GM21423 (cell line): ENCODE results near the gene GBP7.
A peak's percentile ranks its signal among the peaks of the same experiment; 100 is the strongest.

ENCODE experiments used
- ATAC-seq: cut with Tn5 transposase; IDR thresholded peaks from one replicate; pipeline ENCODE4 v1.9.1; 2021; ENCODE audit warnings: mild to moderate bottlenecking, moderate library complexity; ENCODE audit not compliant: unreplicated experiment

The GBP7 gene

DNA sequence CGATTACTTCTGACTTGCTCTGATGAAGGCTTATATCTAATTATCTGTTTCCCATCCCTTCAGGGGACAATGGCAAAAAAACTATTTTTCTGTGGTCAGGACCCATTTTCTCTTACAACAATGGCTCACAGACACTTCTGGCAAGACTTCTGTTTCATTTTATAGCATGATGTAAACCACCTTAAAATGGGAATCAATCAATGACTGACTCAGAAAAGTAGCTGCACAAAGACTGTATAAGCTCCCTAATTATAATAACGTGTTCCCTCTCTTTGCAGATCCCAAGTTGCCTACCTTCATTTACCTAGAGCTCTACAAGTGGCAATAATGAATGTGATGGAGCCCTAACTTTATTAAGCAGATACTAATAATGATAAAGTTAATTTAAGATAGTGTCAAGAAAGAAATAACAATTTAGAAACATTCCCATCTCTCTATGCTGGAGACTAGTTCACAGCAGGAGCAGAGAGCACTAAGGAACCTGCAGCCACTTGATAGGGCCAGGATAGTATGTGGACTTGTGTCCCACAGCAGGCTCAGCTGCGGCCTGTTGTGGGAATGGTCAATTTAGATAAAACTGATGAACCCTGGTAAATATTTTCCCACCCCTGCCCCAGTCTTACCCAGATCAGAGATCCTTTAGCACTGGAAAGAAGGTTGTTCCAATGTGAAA lies 50.4 kb downstream of the GBP7 start:
- ATAC-seq: peak; percentile 23

DNA sequence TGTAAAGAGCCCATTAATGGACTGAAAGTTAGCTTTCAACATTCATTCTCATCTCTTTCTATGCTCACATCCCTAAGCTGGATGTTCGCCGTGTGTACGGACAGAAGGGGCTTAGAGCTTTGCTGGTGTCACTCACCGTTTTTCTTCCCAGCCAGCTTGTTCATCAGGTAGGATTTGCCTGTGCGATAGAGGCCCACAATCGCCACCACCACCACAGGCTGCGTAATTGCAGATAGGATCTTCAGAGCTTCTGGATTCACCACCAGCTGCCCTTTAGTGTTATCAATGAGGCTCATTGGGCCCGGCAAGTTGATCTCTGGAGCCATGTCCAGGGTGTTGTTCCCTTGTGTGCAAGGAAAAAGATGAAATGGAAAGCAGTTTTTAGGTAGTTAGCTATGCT lies 54.2 kb downstream of the GBP7 start:
- ATAC-seq: no peak

DNA sequence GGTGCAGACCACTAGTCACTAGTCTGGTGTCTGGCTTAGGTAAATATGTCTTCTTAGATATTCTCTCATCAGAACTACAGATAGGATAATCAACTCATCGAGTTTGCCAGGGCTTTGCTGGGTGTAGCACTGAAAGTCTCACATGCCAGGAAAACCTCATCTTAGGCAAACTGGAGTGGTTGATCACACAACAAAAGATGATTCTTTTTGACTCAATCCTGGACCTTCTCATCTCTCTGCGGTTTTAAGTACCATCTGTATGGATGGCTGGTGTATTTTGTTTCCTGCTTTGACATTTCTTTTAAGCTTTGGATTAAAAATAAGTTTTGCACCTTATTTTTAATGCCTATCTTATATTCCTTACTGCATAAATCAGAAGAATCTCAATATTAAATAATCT lies 61.1 kb downstream of the GBP7 start:
- no peak for ATAC-seq

DNA sequence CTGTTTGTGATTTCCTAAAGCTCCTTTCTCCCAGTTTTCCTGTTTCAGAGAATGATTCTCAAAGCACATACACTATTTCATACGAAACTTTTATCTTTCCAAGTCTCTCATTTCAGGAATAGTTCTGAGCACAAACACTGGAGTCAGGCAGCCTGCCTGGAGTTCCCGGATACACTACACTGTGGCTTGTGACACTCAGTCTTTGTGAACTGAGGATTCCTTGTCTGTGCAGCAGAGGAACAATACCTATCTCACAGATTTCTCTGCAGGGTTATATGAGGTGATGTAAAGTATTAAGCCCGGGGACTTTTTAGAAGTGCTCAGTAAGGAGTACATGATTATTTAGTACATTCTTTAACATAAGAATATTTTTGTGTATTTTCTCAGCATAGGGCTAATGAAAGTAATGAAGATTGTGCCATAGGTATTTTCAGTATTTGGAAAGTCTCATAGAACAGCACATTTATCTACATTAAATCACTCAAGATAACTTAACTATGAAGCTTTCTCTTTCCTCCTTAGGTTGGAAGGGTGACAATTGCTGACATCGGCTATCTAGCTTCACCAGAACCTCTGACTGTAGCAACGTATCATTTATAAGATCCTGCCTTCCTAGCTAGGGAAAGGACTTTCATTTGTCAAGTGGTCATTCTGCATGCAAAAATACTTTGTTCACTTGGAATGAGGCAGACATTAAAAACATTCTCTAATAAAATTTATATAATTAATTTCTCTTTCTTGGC lies 62.8 kb downstream of the GBP7 start:
- no peak for ATAC-seq

DNA sequence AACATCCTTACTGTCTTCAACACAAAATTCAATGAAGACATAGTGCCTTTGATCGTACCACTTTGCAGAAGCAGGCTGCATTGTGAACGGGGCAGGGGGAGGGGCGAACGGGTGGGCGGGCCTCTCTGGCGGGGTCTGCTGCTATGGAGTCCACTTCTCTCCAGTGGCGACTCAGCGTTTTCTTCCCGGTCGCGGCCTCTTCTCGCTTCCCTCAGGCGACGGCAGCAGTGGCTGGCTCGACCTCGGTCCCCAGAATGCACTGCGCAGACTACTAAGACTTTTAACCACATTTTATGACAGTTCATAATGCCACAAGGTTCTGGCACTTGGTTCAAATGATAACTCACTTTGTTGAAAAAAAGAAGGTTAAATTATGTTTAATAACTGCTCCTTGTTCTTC lies 71.1 kb downstream of the GBP7 start:
- ATAC-seq: no peak

DNA sequence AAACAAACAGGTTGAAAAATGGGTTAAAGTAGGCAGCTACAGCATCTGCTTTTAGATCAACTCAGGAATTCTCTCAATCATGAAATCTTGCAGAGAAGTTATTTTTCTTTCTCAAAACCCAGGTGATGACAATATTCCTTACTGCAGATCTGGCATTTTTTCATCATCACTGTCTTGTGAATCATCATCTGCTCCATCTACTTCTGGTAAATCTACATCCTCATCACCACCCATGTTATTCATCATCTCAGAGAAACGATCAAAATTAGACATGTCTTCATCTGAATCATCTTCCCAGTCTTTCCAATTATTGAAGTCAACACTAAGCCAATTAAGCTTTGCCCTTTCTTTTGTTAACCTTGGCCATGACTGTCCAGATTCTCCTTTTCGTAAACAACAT lies 71.7 kb downstream of the GBP7 start:
- ATAC-seq: no peak

DNA sequence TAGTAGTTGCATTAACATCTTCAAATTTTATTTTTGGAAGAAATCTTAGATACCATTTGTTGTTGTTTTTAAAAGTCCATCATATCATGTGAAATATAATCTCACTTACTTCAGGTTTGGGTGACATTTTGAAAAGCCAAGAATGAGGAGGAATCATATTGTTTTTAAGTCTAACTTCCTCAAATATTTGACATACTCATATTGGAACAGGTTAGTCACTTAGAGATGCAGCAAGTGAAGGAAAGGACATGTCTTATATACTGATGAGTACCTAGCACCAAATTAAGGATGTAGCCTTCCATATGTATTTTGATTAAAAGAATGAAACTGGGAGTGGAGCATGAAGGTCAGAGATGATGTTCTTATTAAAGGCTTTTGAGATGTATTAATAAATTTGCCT lies 73.8 kb downstream of the GBP7 start:
- no peak for ATAC-seq

DNA sequence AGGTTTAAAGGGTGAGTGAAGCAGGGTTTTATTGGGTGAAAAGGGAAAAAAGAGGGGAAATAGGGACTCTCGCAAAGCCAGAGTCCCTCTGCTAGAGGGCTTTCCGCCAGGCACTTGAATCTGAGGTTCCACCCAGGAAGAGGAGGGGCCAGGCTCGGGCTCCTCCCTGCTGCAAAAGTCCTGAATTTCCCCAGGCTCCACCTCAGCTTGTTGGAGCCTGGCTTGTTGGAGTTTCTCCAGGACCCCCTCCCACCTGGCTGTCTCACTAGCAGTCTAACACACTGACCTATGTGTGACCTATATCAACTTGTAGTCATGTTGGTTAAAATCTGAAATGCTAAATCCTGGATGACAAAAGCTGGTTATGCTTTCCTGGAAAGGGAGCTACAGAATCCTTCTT lies 75.4 kb downstream of the GBP7 start:
- ATAC-seq: no peak

DNA sequence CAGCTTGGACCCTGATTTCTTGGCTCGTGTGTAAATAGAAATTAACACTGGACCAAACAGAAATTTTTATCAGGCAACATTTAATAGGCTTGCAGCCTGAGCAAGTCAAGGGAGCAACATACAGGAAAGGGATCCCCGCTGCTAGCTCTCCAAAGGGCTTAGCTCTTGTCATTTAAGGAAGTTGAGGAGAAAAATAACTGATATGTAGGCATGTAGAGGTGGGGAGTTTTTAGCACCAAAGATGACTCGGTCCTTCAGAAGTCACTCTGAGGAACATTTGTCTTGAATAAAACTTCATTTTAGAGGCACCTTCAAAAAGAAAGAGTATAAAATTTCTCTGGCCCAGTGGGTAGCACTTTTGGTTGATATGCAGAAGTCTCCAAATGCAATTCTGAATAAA lies 76.9 kb downstream of the GBP7 start:
- ATAC-seq: no peak

DNA sequence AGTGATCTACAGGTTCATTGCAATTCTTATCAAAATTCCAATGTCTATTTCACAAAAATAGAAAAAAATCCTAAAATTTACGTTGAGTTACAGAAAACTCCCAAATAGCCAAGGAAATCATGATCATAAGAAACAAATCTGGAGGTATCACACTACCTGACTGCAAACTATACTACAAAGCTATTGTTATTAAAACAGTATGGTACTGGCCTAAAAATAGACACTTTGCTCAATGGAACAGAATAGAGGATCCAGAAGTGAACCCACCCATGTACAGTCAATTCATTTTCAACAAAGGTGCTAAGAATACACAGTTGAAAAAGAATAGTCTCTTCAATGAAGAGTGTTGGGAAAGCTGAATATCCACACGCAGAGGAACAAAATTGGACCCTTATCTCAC lies 80.1 kb downstream of the GBP7 start:
- ATAC-seq: no peak

DNA sequence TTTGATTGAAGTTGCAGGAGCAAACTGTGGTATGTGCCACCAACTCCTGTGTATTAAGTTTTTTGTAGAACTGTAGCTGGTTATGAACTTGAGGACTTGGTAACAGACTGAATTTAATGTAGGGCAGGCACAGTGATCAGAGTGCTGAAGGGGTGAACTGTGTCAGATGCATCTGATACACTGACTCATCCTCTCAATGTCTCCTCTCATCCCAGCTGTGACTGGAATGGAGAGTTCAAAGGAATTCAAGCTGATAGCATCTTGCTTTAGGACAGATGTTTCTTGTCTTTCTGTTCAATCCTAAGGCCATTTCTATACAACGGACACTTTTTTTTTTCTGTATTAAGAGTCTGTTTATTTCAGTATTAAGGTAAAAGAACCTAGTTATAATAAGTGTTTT lies 85.8 kb downstream of the GBP7 start:
- no peak for ATAC-seq

DNA sequence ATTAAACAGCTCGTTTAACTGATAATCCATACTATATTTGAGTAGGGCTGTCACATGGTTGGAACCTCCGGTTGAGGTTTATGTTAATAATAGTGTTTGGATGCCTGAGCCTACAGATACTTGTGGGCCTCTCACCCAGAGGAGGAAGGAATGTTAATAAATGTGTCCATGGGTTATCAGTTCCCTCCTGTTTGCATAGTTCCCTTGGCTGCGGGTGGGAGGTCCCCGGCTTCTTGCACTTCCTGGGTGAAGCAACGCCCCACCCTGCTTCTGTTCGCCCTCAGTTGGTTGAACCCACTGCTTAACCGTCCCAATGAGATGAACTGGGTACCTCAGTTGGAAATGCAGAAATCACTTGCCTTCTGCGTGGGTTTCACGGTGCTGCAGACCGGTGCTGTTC lies 87.2 kb downstream of the GBP7 start:
- ATAC-seq: no peak

DNA sequence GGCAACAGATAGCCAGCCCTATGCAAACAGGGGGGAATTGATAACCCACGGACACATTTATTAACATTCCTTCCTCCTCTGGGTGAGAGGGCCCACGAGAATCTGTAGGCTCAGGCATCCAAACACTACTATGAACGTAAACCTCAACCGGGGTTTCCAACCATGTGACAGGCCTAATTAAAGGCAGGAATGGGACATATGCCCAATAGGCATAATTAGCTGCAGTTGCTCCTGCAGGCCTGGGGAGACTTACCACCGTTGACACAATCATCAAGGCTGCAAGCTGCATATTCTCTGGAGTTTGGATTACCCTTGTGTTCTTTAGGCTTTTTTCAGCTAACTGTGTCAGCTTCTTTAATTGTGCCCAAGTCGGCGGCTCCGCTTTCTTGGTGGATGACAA lies 88.6 kb downstream of the GBP7 start:
- no peak for ATAC-seq

DNA sequence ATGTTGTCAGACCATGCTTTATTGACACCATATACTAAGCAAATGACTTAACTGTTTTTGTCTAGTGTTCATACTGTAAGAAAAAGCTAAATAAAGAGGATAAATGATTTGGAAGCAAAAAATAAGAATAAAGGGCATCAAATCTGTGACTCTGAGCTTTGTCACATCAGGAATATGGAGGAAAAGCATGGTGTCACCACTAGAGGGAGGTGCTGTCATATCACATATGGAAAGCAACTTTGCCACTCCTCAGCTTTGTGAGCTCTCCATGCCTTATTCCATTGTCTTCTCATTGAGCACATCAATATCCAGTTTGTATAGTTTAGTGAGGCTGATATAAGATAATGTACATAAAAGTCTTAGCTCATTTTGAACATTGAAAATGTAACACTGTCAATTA lies 90.0 kb downstream of the GBP7 start:
- no peak for ATAC-seq
